ENCODE data around the gene VAT1L. TPM values are rescaled to one million over a fixed set of nuclear protein-coding genes. Genes with fewer than 3 reads are reported as not detected.

The VAT1L gene
- total and polyA plus RNA-seq, 9 donors = 0.05 to 2.3 (median 0.23) TPM

GRCh38 chr16:77760800-77761199 is 27.6 kb upstream of the VAT1L start:
- H3K4me1 ChIP-seq (ENCODE audit: insufficient read depth) = peaks cover 9% of the 10 kb centered on the region
- DNase-seq = no peak
- no peak overlapping the region for H3K27ac ChIP-seq
- H3K4me3 ChIP-seq = no peak overlapping the region
- intact Hi-C loops (cut with DNase I) = loop anchor here in 1 of 4 donors (10.0 kb wide), 1 partner anchor 1214 kb away; no protein-coding TSS in a partner anchor
- no peaks in the 10 kb centered on the region for H3K36me3 ChIP-seq
- H3K9me3 ChIP-seq = no peaks in the 10 kb centered on the region
- no peak for TF ChIP-seq EP300 (IDR thresholded peaks at IDR 0.05)
- TF ChIP-seq, protein P1, sequence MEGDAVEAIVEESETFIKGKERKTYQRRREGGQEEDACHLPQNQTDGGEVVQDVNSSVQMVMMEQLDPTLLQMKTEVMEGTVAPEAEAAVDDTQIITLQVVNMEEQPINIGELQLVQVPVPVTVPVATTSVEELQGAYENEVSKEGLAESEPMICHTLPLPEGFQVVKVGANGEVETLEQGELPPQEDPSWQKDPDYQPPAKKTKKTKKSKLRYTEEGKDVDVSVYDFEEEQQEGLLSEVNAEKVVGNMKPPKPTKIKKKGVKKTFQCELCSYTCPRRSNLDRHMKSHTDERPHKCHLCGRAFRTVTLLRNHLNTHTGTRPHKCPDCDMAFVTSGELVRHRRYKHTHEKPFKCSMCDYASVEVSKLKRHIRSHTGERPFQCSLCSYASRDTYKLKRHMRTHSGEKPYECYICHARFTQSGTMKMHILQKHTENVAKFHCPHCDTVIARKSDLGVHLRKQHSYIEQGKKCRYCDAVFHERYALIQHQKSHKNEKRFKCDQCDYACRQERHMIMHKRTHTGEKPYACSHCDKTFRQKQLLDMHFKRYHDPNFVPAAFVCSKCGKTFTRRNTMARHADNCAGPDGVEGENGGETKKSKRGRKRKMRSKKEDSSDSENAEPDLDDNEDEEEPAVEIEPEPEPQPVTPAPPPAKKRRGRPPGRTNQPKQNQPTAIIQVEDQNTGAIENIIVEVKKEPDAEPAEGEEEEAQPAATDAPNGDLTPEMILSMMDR (IDR thresholded peaks at IDR 0.05) = no peak
- no peak for TF ChIP-seq POLR2A (IDR thresholded peaks at IDR 0.05)
- H3K27me3 ChIP-seq = no peaks in the 10 kb centered on the region
- 40 to 72% (median 51%) methylated on average over 1 of the region's 1 CpG for WGBS, 3 donors

GRCh38 chr16:77761204-77761603 is 27.2 kb upstream of the VAT1L start:
- H3K4me3 ChIP-seq = no peak overlapping the region
- TF ChIP-seq, protein P1 (IDR thresholded peaks at IDR 0.05) = no peak
- TF ChIP-seq POLR2A (IDR thresholded peaks at IDR 0.05) (no peak), EP300 (IDR thresholded peaks at IDR 0.05) (no peak)
- peaks cover 9% of the 10 kb centered on the region for H3K4me1 ChIP-seq (ENCODE audit: insufficient read depth)
- H3K27me3 ChIP-seq = no peaks in the 10 kb centered on the region
- intact Hi-C loops (cut with DNase I) = loop anchor here in 1 of 4 donors (10.0 kb wide), 1 partner anchor 1214 kb away; no protein-coding TSS in a partner anchor
- no peak overlapping the region for H3K27ac ChIP-seq
- 45 to 48% (median 46%) methylated on average over 1 of the region's 1 CpG for WGBS, 3 donors
- DNase-seq = no peak
- no peaks in the 10 kb centered on the region for H3K9me3 ChIP-seq
- no peaks in the 10 kb centered on the region for H3K36me3 ChIP-seq

DNA sequence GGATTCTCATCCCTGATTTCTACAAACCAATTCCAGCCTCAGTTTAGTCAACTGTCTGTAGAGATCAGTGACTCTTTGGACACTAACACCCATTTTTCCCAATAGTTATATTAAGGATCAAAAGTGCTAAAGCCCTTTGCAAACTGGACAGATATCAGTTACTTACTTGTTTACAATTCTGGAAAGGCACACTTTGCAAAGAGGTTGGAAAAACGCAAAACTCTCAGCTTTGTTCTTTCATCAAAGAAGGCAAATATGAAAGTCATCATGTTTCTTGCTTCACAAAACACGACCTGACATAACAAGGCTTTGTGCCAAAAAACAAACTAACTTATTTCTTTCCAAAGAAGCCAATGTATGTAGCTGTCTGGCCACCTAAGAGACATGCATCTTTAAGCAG is 26.1 kb upstream of the VAT1L start:
- intact Hi-C loops (cut with DNase I) = loop anchor here in 1 of 4 donors (10.0 kb wide), 1 partner anchor 1213 kb away; no protein-coding TSS in a partner anchor
- TF ChIP-seq, protein P1 (IDR thresholded peaks at IDR 0.05) = no peak
- no peak for TF ChIP-seq POLR2A (IDR thresholded peaks at IDR 0.05)
- TF ChIP-seq EP300 (IDR thresholded peaks at IDR 0.05) = no peak
- 7 to 17% (median 9%) methylated on average over 2 of the region's 2 CpGs for WGBS, 3 donors
- Histone ChIP-seq H3K27ac (no peak overlapping the region), H3K27me3 (no peaks in the 10 kb centered on the region), H3K9me3 (no peaks in the 10 kb centered on the region), H3K36me3 (no peaks in the 10 kb centered on the region), H3K4me1 (ENCODE audit: insufficient read depth) (peaks cover 9% of the 10 kb centered on the region), H3K4me3 (no peak overlapping the region)
- DNase-seq = no peak

DNA sequence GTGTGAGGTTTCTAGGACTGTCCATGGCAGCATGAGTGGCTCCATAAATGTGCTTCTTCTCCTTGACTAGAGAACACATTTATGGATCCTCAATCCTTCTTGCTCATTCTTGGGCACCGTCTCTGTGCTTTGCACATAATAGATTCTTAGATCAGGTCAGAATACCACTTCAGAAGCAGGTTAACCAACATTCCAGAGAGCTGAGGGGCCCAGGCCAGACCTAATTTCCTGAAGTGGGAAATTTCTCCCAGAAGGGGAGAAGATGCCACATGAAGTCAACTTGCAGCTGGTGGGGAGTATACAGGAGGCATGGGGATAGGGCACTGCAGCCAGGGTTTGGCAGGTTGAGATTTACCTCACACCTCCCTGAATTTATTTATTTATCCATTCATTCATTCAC is 24.4 kb upstream of the VAT1L start:
- Histone ChIP-seq H3K9me3 (no peaks in the 10 kb centered on the region), H3K4me1 (ENCODE audit: insufficient read depth) (peaks cover 9% of the 10 kb centered on the region), H3K27ac (no peak overlapping the region), H3K4me3 (no peak overlapping the region), H3K27me3 (no peaks in the 10 kb centered on the region), H3K36me3 (no peaks in the 10 kb centered on the region)
- intact Hi-C loops (cut with DNase I) = loop anchor here in 1 of 4 donors (10.0 kb wide), 1 partner anchor 1211 kb away; no protein-coding TSS in a partner anchor
- DNase-seq = no peak
- 91 to 93% (median 93%) methylated on average over 1 of the region's 1 CpG for WGBS, 3 donors
- TF ChIP-seq POLR2A (IDR thresholded peaks at IDR 0.05) (no peak), EP300 (IDR thresholded peaks at IDR 0.05) (no peak)
- TF ChIP-seq, protein P1 (IDR thresholded peaks at IDR 0.05) = no peak

All from ovary (tissue), 9 donors.